ENCODE data around the gene TMEM86B.

TMEM86B gene

DNA sequence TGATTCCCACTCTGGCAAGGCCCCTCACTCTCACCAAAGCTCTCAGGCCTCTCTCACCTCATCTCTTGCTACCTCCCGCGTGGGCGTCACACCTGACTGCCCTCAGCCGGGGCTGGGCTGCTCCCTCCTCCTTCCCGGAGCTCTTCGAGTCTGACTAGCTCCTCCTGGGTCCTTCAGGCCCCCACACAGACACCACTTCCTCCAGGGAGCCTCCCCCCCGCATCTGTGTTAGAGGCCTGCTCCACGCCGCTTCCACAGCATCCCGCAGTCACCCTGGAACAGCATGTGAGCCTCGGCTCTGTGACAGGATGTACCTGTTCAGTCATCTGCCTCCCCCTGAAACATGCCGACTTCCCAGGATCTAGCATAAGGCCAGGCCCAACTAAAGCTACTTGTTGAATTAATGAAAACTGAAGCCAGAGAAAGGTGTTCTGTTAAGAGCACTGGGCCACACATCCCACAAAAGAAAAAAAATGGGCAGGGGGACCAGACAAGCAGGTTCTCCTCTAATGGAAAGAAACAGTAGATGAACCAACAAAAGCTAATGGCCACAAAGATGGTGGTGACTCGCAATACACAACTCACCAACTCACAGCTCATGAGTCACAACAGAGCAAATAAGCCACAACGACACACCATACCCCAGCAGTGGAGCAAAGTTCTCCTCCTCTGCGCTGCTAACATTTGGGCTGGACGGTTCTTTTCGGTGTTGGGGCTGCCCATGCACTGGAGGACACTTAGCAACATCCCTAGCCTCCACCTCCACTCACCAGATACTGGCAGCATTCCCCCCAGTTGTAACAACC, 27.3 kb upstream of the TMEM86B start:
- Histone ChIP-seq H3K9ac (ENCODE audit: low read depth, low read length) (no peak overlapping the region), H3K4me1 (ENCODE audit: control insufficient read depth, insufficient read depth, low read length) (peaks cover 48% of the 10 kb centered on the region), H3K9me3 (replicated peaks; ENCODE audit: low read length) (no peaks in the 10 kb centered on the region), H3K4me2 (ENCODE audit: low read length) (peak overlapping the region; percentile 94), H3K4me3 (ENCODE audit: low read length) (peak overlapping the region; percentile 79), H3K36me3 (ENCODE audit: insufficient read depth, low read length) (no peaks in the 10 kb centered on the region), H3K27me3 (ENCODE audit: control insufficient read depth, insufficient read depth, low read length) (no peaks in the 10 kb centered on the region)

- H3K4me1 ChIP-seq (ENCODE audit: control insufficient read depth, insufficient read depth, low read length): peaks cover 44% of the 10 kb centered on the region
- peak overlapping the region; percentile 94 for H3K4me2 ChIP-seq (ENCODE audit: low read length)
- no peaks in the 10 kb centered on the region for H3K9me3 ChIP-seq (replicated peaks; ENCODE audit: low read length)
- H3K4me3 ChIP-seq (ENCODE audit: low read length): no peak overlapping the region
- no peak overlapping the region for H3K9ac ChIP-seq (ENCODE audit: low read depth, low read length)
- H3K27me3 ChIP-seq (ENCODE audit: control insufficient read depth, insufficient read depth, low read length): no peaks in the 10 kb centered on the region
- H3K36me3 ChIP-seq (ENCODE audit: insufficient read depth, low read length): no peaks in the 10 kb centered on the region
Measured at GRCh38 chr19:55254625-55254977, 26.0 kb upstream of the TMEM86B start.

DNA sequence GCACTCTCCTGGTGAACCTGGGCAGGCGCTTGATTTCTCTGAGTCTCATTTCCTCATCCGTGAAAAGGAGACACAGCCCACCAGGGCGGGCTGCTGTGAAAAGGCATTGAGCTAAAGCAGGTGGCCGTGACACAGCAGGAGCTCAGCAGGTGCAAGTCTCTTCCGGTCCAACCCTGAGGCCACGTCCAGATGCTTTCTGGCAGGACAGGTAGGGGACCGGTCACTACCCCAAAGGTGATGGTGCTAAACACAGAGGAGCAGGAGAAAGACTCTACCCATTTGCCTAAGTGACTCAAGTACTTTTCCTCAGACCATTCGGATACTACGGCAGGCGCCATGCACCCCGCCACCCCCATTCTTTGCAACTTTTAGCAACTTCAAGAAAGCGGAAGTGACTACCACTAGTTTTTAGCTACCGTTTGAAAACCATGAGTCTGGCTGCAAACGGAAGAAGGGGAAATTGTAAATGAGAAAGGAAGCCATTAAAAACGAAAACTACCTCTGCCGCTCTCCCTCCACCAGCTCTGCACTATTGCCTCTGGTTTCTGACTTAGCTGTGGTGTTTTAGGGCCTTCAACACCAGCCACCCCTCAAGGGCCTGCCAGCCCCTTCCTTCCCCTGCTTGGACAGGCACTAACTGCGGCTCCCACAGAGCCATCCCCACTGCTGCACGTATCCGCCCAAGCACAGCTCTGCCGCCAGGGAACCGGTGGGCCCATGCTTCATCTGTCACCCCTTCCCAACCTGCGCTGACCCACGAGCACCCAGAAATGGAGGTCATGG, 25.5 kb upstream of the TMEM86B start:
- no peak overlapping the region for H3K9ac ChIP-seq (ENCODE audit: low read depth, low read length)
- no peaks in the 10 kb centered on the region for H3K27me3 ChIP-seq (ENCODE audit: control insufficient read depth, insufficient read depth, low read length)
- H3K4me1 ChIP-seq (ENCODE audit: control insufficient read depth, insufficient read depth, low read length): peaks cover 41% of the 10 kb centered on the region
- H3K9me3 ChIP-seq (replicated peaks; ENCODE audit: low read length): no peaks in the 10 kb centered on the region
- H3K4me3 ChIP-seq (ENCODE audit: low read length): no peak overlapping the region
- H3K4me2 ChIP-seq (ENCODE audit: low read length): peak overlapping the region; percentile 94
- H3K36me3 ChIP-seq (ENCODE audit: insufficient read depth, low read length): no peaks in the 10 kb centered on the region

DNA sequence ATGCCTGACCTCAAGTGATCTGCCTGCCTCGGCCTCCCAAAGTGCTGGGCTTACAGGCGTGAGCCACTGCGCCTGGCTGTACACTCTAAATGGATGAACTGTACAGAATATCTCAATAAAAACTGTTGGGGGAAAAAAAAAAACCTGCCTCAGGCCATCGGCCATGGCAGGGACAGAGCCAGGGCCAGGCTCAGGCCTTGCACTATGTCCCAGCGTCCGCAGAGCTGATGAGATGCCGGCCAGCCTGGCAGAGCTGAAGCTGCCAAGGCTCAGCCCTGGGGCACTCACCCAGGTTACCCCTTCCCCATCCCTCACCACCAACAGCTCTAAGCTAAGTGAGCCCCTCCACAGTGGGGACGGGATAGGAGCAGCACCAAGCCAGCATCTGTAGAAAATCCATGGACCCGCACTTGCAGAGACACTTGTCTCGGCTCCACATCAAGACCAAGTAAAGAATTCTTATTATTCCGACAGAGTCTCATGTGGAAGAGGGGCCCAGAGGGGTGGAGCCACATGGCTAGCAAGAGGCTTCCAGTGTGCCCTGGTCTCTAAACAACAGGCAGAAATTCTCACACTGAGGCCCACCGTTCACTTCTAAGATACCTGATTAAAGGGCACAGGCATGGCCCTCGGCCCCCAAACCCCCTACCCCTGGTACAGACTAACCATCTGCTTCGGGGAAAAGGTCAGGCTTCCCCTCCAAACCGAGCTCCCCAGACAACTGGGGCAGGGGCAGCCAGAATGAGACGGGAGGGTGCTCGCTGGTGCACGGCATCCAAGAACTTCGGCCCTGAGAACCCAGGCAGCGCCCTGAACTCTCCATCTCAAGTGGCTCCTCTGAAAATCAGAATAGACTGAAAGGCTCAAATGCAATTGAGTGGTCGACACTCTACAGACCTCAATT, 24.4 kb upstream of the TMEM86B start:
- H3K9ac ChIP-seq (ENCODE audit: low read depth, low read length): no peak overlapping the region
- H3K27me3 ChIP-seq (ENCODE audit: control insufficient read depth, insufficient read depth, low read length): no peaks in the 10 kb centered on the region
- no peaks in the 10 kb centered on the region for H3K36me3 ChIP-seq (ENCODE audit: insufficient read depth, low read length)
- peaks cover 41% of the 10 kb centered on the region for H3K4me1 ChIP-seq (ENCODE audit: control insufficient read depth, insufficient read depth, low read length)
- H3K9me3 ChIP-seq (replicated peaks; ENCODE audit: low read length): no peaks in the 10 kb centered on the region
- H3K4me2 ChIP-seq (ENCODE audit: low read length): no peak overlapping the region
- H3K4me3 ChIP-seq (ENCODE audit: low read length): no peak overlapping the region

DNA sequence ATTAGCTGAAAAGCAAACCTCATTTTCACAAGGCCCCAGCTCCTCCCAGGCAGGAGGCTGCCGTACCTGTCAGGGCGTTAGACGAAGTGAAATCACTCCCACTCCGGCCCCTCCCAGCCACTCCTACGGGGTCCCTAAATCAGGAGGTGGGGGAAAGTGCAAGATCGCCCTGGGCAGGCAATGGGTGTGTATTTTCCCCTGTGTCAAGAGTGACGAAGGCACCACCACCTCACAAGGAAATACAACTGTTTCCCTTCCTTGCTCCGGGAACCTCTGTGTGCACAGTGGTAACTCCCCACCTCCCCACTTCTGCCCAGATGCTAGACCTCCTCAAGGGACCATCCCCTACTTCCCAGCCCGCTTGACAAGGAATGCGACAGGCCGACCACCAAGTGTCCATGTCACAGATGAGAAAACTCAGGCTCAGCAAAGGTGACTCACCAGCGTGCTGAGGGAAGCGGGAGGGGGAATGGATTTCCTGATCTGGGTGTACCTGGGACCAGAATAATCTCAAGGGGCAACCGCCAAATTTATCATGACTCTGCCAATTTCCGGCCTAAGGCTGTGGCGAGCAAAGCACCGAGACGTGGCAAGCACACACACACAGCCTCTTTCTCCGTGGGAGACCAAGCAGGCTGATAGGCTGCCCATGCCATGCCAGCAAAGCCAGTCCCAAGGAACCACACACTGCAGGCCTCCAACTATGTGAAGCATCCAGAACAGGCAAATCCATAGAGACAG, 22.9 kb upstream of the TMEM86B start:
- H3K4me3 ChIP-seq (ENCODE audit: low read length): no peak overlapping the region
- no peak overlapping the region for H3K9ac ChIP-seq (ENCODE audit: low read depth, low read length)
- peaks cover 29% of the 10 kb centered on the region for H3K4me1 ChIP-seq (ENCODE audit: control insufficient read depth, insufficient read depth, low read length)

DNA sequence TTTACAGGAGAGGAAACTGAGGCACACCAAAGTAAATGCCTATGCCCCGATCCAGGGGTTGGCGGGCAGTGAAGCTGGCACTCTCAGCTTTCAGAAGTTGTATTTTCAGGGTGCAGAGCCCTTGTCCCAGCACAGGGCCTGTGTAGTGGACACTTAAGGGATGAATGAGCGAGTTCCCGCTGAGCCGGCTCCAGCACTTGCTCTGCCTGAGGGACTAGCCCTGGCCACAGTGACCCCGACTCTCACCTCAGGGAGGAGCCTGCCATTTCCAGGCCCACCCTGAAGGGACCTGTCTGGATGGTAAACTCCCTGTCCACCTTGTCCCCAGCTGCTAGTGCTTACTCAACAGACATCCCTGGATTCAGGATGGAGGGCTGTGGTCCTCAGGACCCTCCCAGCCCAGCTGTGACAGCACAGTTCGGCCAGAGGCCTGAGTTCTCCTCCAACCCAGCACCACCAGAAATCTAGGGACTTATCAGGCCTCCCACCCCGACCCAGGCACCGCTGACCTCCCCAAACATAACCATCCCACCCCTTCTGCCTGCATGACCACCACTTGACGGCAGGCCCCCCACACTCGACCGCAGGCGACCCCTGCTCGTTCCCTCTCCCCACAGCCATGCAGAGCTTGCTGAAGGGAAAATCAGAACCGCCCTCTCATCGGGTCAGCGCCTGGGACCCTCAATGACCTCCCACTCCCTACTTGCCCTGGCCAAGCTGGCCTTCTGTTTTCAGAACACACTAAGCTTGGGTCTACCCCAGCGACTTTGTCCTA, 21.9 kb upstream of the TMEM86B start:
- Histone ChIP-seq H3K4me2 (ENCODE audit: low read length) (no peak overlapping the region), H3K4me3 (ENCODE audit: low read length) (no peak overlapping the region), H3K9me3 (replicated peaks; ENCODE audit: low read length) (no peaks in the 10 kb centered on the region), H3K4me1 (ENCODE audit: control insufficient read depth, insufficient read depth, low read length) (peaks cover 18% of the 10 kb centered on the region), H3K27me3 (ENCODE audit: control insufficient read depth, insufficient read depth, low read length) (no peaks in the 10 kb centered on the region), H3K36me3 (ENCODE audit: insufficient read depth, low read length) (peaks cover 11% of the 10 kb centered on the region), H3K9ac (ENCODE audit: low read depth, low read length) (no peak overlapping the region)

More for the DNA sequence above, 22.9 kb upstream of the TMEM86B start:
- H3K27me3 ChIP-seq (ENCODE audit: control insufficient read depth, insufficient read depth, low read length): no peaks in the 10 kb centered on the region
- peaks cover 2% of the 10 kb centered on the region for H3K36me3 ChIP-seq (ENCODE audit: insufficient read depth, low read length)
- no peaks in the 10 kb centered on the region for H3K9me3 ChIP-seq (replicated peaks; ENCODE audit: low read length)
- H3K4me2 ChIP-seq (ENCODE audit: low read length): no peak overlapping the region

GRCh38 chr19:55249841-55250240, 21.3 kb upstream of the TMEM86B start:
- H3K4me1 ChIP-seq (ENCODE audit: control insufficient read depth, insufficient read depth, low read length): peaks cover 12% of the 10 kb centered on the region

GRCh38 chr19:55248704-55249103, 20.1 kb upstream of the TMEM86B start:
- H3K4me1 ChIP-seq (ENCODE audit: control insufficient read depth, insufficient read depth, low read length): peaks cover 7% of the 10 kb centered on the region
- H3K9ac ChIP-seq (ENCODE audit: low read depth, low read length): no peak overlapping the region
- no peak overlapping the region for H3K4me2 ChIP-seq (ENCODE audit: low read length)
- H3K36me3 ChIP-seq (ENCODE audit: insufficient read depth, low read length): peaks cover 26% of the 10 kb centered on the region
- H3K27me3 ChIP-seq (ENCODE audit: control insufficient read depth, insufficient read depth, low read length): no peaks in the 10 kb centered on the region
- no peak overlapping the region for H3K4me3 ChIP-seq (ENCODE audit: low read length)
- no peaks in the 10 kb centered on the region for H3K9me3 ChIP-seq (replicated peaks; ENCODE audit: low read length)

More at GRCh38 chr19:55249841-55250240, 21.3 kb upstream of the TMEM86B start:
- H3K9me3 ChIP-seq (replicated peaks; ENCODE audit: low read length): no peaks in the 10 kb centered on the region
- no peaks in the 10 kb centered on the region for H3K27me3 ChIP-seq (ENCODE audit: control insufficient read depth, insufficient read depth, low read length)
- peaks cover 17% of the 10 kb centered on the region for H3K36me3 ChIP-seq (ENCODE audit: insufficient read depth, low read length)
- no peak overlapping the region for H3K9ac ChIP-seq (ENCODE audit: low read depth, low read length)
- H3K4me2 ChIP-seq (ENCODE audit: low read length): no peak overlapping the region
- H3K4me3 ChIP-seq (ENCODE audit: low read length): no peak overlapping the region

DNA sequence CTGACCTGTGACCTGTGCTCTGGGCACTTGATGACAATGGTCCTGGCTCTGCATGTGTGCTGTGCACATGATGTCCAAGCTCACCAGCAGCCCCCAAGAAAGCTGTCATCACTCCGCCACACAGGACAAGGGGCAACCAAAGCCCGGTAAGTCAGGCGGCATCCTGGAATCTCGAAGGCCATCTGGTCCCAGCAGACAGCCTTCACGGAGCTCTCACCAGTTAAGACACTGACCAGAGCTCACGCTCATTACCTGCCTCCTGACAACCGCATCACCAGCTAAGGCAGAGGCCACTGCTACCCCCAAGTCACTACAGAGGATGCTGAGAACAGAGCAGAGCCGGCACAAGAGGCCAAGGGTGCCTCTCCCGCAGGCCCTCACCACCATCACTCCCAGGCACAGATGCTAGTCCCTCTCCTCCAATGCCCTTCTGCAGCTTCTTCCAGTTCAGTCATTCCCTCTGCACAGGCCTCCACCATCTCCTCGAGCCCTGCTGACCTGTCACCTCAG, 19.7 kb upstream of the TMEM86B start:
- Histone ChIP-seq H3K4me2 (ENCODE audit: low read length) (no peak overlapping the region), H3K9ac (ENCODE audit: low read depth, low read length) (no peak overlapping the region), H3K27me3 (ENCODE audit: control insufficient read depth, insufficient read depth, low read length) (no peaks in the 10 kb centered on the region), H3K4me1 (ENCODE audit: control insufficient read depth, insufficient read depth, low read length) (peaks cover 7% of the 10 kb centered on the region), H3K36me3 (ENCODE audit: insufficient read depth, low read length) (peaks cover 26% of the 10 kb centered on the region), H3K4me3 (ENCODE audit: low read length) (no peak overlapping the region), H3K9me3 (replicated peaks; ENCODE audit: low read length) (no peaks in the 10 kb centered on the region)

GRCh38 chr19:55247621-55248099, 19.1 kb upstream of the TMEM86B start:
- Histone ChIP-seq H3K9ac (ENCODE audit: low read depth, low read length) (no peak overlapping the region), H3K9me3 (replicated peaks; ENCODE audit: low read length) (no peaks in the 10 kb centered on the region), H3K36me3 (ENCODE audit: insufficient read depth, low read length) (peaks cover 26% of the 10 kb centered on the region), H3K4me2 (ENCODE audit: low read length) (no peak overlapping the region), H3K4me1 (ENCODE audit: control insufficient read depth, insufficient read depth, low read length) (peaks cover 7% of the 10 kb centered on the region), H3K27me3 (ENCODE audit: control insufficient read depth, insufficient read depth, low read length) (no peaks in the 10 kb centered on the region), H3K4me3 (ENCODE audit: low read length) (no peak overlapping the region)
